GM12891 (cell line): ENCODE results near the gene SMG9.

Experiments used
- POLR2A ChIP-seq: IDR thresholded peaks from 2 replicates; pipeline ENCODE4 v1.6.1; 2011; ENCODE audit warnings: low read depth, low read length, control low read depth
- POLR2AphosphoS5 ChIP-seq: IDR thresholded peaks from 2 replicates; pipeline ENCODE4 v1.6.1; 2011; ENCODE audit warnings: low read depth, low read length, control low read depth
- POU2F2 ChIP-seq: IDR thresholded peaks from 2 replicates; pipeline ENCODE4 v1.6.1; 2011; ENCODE audit warnings: low read depth, mild to moderate bottlenecking, control low read depth, low read length, moderate library complexity
- SPI1 ChIP-seq: IDR thresholded peaks from 2 replicates; pipeline ENCODE4 v1.6.1; 2011; ENCODE audit warnings: low read depth, low read length, control low read depth
- TAF1 ChIP-seq: IDR thresholded peaks from 2 replicates; pipeline ENCODE4 v1.6.1; 2011; ENCODE audit warnings: low read depth, low read length, control low read depth

DNA sequence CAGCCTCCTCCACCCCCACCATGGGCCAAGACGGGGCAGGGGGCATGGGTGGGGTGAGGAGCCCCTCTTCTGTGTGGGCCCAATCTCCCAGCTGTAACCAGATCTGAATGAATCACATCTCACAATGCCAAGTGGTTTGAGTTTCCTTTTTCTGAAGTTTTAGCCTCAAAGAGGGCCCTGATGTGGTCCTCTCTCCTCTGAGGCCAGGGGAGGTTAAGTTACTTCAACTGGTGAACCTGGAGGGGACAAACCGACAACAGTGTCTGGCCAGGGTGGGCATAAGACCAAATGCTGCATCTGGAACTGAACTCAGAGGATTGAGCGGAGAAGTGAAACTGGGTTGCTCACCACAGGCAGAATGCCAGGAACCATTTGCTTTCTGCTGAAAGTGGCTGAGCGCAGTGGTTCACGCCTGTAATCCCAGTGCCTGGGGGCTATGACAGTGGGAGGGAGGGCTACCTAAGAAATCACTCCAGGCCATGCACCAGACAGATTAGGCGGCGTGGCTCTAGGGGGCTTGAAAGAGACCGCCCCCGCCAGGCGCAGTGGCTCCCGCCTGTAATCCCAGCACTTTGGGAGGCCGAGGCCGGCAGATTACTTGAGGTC, 54.3 kb downstream of the SMG9 start:
- TF ChIP-seq POLR2A (no peak), TAF1 (no peak), SPI1 (peak; percentile 77), POU2F2 (no peak), POLR2AphosphoS5 (no peak)
